GOT3 (cell line): ENCODE results near the gene TBCCD1.
A peak's percentile ranks its signal among the peaks of the same experiment; 100 is the strongest.
"Not testable (repeated sequence)": the region's sequence is repeated elsewhere in the genome, so short reads cannot be mapped to it uniquely, and the experiment has no call there.

Experiments
- DNase-seq: peaks from one replicate; lab custom pipeline; 2025; ENCODE audit warnings: mixed read lengths; lab: John Stamatoyannopoulos, UW

The TBCCD1 gene

GRCh38 chr3:186596568-186597287, 29.6 kb upstream of the TBCCD1 start:
- DNase-seq = no peak

- no peak for DNase-seq
Measured at GRCh38 chr3:186594591-186595113, 27.5 kb upstream of the TBCCD1 start.

GRCh38 chr3:186593862-186594261, 26.7 kb upstream of the TBCCD1 start:
- DNase-seq = no peak

- no peak for DNase-seq
Measured at GRCh38 chr3:186592682-186593081, 25.5 kb upstream of the TBCCD1 start.

GRCh38 chr3:186590580-186591295, 23.6 kb upstream of the TBCCD1 start:
- DNase-seq = no peak

GRCh38 chr3:186589856-186590579, 22.9 kb upstream of the TBCCD1 start:
- no peak for DNase-seq

GRCh38 chr3:186589121-186589520, 22.0 kb upstream of the TBCCD1 start:
- no peak for DNase-seq

- DNase-seq = no peak
Measured at GRCh38 chr3:186588632-186589031, 21.5 kb upstream of the TBCCD1 start.

GRCh38 chr3:186587183-186587582, 20.0 kb upstream of the TBCCD1 start:
- no peak for DNase-seq

GRCh38 chr3:186586245-186586644, 19.1 kb upstream of the TBCCD1 start:
- not testable (repeated sequence) for DNase-seq

GRCh38 chr3:186583831-186584230, 16.7 kb upstream of the TBCCD1 start:
- no peak for DNase-seq

GRCh38 chr3:186582541-186582940, 15.4 kb upstream of the TBCCD1 start:
- no peak for DNase-seq

- DNase-seq = no peak
Measured at GRCh38 chr3:186580785-186581184, 13.6 kb upstream of the TBCCD1 start.

- DNase-seq = no peak
Measured at GRCh38 chr3:186577521-186577920, 10.4 kb upstream of the TBCCD1 start.

- no peak for DNase-seq
Measured at GRCh38 chr3:186571644-186572013, 4.5 kb upstream of the TBCCD1 start.

- no peak for DNase-seq
Measured at GRCh38 chr3:186570941-186571643, 4.0 kb upstream of the TBCCD1 start.

GRCh38 chr3:186570096-186570940, 3.2 kb upstream of the TBCCD1 start, which contains the start of gene DNAJB11:
Gene DNAJB11, plus strand, starts transcription at chr3:186570720. Its CDS starts 178 bp downstream, at chr3:186570898.
- peak; percentile 98 for DNase-seq

- DNase-seq = no peak
Measured at GRCh38 chr3:186569779-186570095, 2.6 kb upstream of the TBCCD1 start.

- not testable (repeated sequence) for DNase-seq
Measured at GRCh38 chr3:186569361-186569760, 2.2 kb upstream of the TBCCD1 start.

- no peak for DNase-seq
Measured at GRCh38 chr3:186566772-186567071, 417 bp downstream of the TBCCD1 start.

- no peak for DNase-seq
Measured at GRCh38 chr3:186564586-186564985, 2.6 kb downstream of the TBCCD1 start.
